GM12878 (cell line): ENCODE measurements around the gene GSAP. TPM values are rescaled to one million over a fixed set of nuclear protein-coding genes. Genes with fewer than 3 reads are reported as not detected.

Experiments
- ATAC-seq: fragments of 200-7000 bp; cut with Tn5 transposase; 3 replicates; pipeline ENCODE4 v1.9.1; 2020; ENCODE audit warnings: mild to moderate bottlenecking, moderate library complexity
- BruUV-seq: library from RNA; stranded (reverse); fragments of 400-500 nt; replicated peaks from 2 replicates; lab custom pipeline; 2021; lab: Mats Ljungman, UMichigan
- CTCF ChIA-PET: fragments of 300-600 bp; sonication (Branson Sonifier 250); formaldehyde crosslinking; extraction: SDS; loops from one replicate; lab custom pipeline; 2021; ENCODE audit warnings: inconsistent platforms; lab: Yijun Ruan, JAX
- POLR2A ChIA-PET: fragments of 350-600 bp; formaldehyde crosslinking; extraction: SDS; loops from one replicate; lab custom pipeline; 2021; ENCODE audit warnings: inconsistent platforms; lab: Charles Lee
- RAD21 ChIA-PET: fragments of 300-600 bp; sonication (Branson Sonifier 250); formaldehyde crosslinking; loops from one replicate; lab custom pipeline; 2023; ENCODE audit warnings: antibody characterized with exemption; ENCODE audit not compliant: unreplicated experiment; lab: Charles Lee
- SMC1A ChIA-PET: fragments of 300-600 bp; sonication (Branson Sonifier 250); formaldehyde crosslinking; loops from one replicate; lab custom pipeline; 2023; ENCODE audit not compliant: unreplicated experiment, uncharacterized antibody; lab: Charles Lee
- DNase-seq: peaks from one replicate; pipeline ENCODE4 v3.0.0-alpha.2; 2011; ENCODE audit warnings: low read depth, low spot score
- FAIRE-seq: peaks from 3 replicates; lab custom pipeline; 2011; peaks lifted over from hg19 to GRCh38; lab: Jason Lieb, UNC
- H2AFZ ChIP-seq: 2 replicates; pipeline ENCODE4 v1.6.0; 2011; ENCODE audit warnings: low read depth, low read length, control low read depth; ENCODE audit not compliant: control insufficient read depth
- H3K27ac ChIP-seq: 2 replicates; pipeline ENCODE4 v1.5.1; 2011; ENCODE audit warnings: control low read depth; ENCODE audit not compliant: control insufficient read depth, insufficient read depth
- H3K27me3 ChIP-seq, 2 experiments: replicated peaks in 1 of 2; 2 replicates each; pipeline versions ENCODE4 v1.6.0 to v1.6.1; 2011; ENCODE audit warnings: low read length in 1 of 2; ENCODE audit not compliant: control insufficient read depth in 2 of 2, insufficient read depth in 2 of 2
- H3K36me3 ChIP-seq, 2 experiments: 2 replicates each; pipeline ENCODE4 v1.5.1; 2011; ENCODE audit warnings: low read length in 1 of 2; ENCODE audit not compliant: control insufficient read depth in 2 of 2, insufficient read depth in 2 of 2
- H3K4me1 ChIP-seq: 2 replicates; pipeline ENCODE4 v1.6.1; 2011; ENCODE audit warnings: mild to moderate bottlenecking, low read length, moderate library complexity, mixed read lengths; ENCODE audit not compliant: control insufficient read depth, insufficient read depth
- H3K4me2 ChIP-seq: 2 replicates; pipeline ENCODE4 v1.6.0; 2011; ENCODE audit warnings: control low read depth; ENCODE audit not compliant: control insufficient read depth, insufficient read depth
- H3K4me3 ChIP-seq: fragments of 200-600 bp; sonication (generic); 2 replicates; pipeline ENCODE4 v1.5.1; 2016
- H3K79me2 ChIP-seq: 2 replicates; pipeline ENCODE4 v1.6.0; 2011; ENCODE audit warnings: low read length; ENCODE audit not compliant: control insufficient read depth, insufficient read depth
- H3K9ac ChIP-seq: 2 replicates; pipeline ENCODE4 v1.8.0; 2011; ENCODE audit warnings: low read length, control low read depth, mixed read lengths; ENCODE audit not compliant: control insufficient read depth, insufficient read depth
- H3K9me3 ChIP-seq: replicated peaks from 3 replicates; pipeline ENCODE4 v1.5.1; 2011; ENCODE audit warnings: mild to moderate bottlenecking, low read length; ENCODE audit not compliant: control insufficient read depth, insufficient read depth
- H4K20me1 ChIP-seq: 2 replicates; pipeline ENCODE4 v1.6.0; 2011; ENCODE audit not compliant: control insufficient read depth, insufficient read depth
- HCFC1 ChIP-seq: fragments of 150-350 bp; IDR thresholded peaks from 2 replicates; pipeline ENCODE4 v1.6.1; 2014; ENCODE audit warnings: low read length
- IRF4 ChIP-seq: IDR thresholded peaks from 2 replicates; pipeline ENCODE4 v1.6.1; 2011; ENCODE audit warnings: low read depth, low read length
- KLF5 ChIP-seq: fragments of 450-650 bp; IDR thresholded peaks from 2 replicates; pipeline ENCODE4 v1.6.1; 2014; ENCODE audit warnings: mild to moderate bottlenecking; ENCODE audit not compliant: partially characterized antibody
- NBN ChIP-seq: fragments of 450-650 bp; IDR thresholded peaks from 2 replicates; pipeline ENCODE4 v1.6.1; 2016
- RELB ChIP-seq: fragments of 450-650 bp; IDR thresholded peaks from 2 replicates; pipeline ENCODE4 v1.6.1; 2017; ENCODE audit warnings: low read depth, mild to moderate bottlenecking, moderate library complexity
- SP1 ChIP-seq: IDR thresholded peaks from one replicate; pipeline ENCODE4 v1.6.1; 2011; ENCODE audit warnings: low read depth, low read length
- ZZZ3 ChIP-seq: IDR thresholded peaks from 2 replicates; pipeline ENCODE4 v1.6.1; 2011; ENCODE audit warnings: low read depth; ENCODE audit not compliant: control insufficient read depth, insufficient read length
- WGBS: methylation state at CpG from one replicate; pipeline ENCODE4 v1.1.6; 2016; ENCODE audit warnings: low lambda C conversion rate; ENCODE audit not compliant: insufficient replicate concordance, insufficient coverage; ENCODE audit errors: missing lambda C conversion rate; 5-methylcytosine and 5-hydroxymethylcytosine counted together
- in situ Hi-C: fragments of 300-500 bp; cut with MboI; formaldehyde crosslinking; loops from 9 replicates; pipeline ENCODE4 v1.14.3; 2018; ENCODE audit warnings: mixed read lengths
- intact Hi-C: fragments of 100-400 bp; cut with micrococcal nuclease; formaldehyde crosslinking; loops from one replicate; pipeline ENCODE4 v1.14.2; 2022; ENCODE audit not compliant: unreplicated experiment
- polyA plus RNA-seq, 11 experiments: library from polyadenylated mRNA; depleted of rRNA in 4 of 11; unstranded in 6 of 11; stranded (reverse) in 5 of 11; fragments of >200 nt; fragmentation: Nextera tagmentation in 4 of 11; fragmentation: Illumina TruSeq in 1 of 11; extraction: Ambion mirVana in 4 of 11; extraction: Trizol in 1 of 11; gene quantifications; 1 replicate in 1 of 11; 2 replicates in 10 of 11; pipeline versions ENCODE4 v1.2.1 to v1.2.3, GENCODE V29; 2011 to 2016; ENCODE audit warnings: inconsistent platforms in 2 of 11, missing spikeins in 2 of 11, low read depth in 1 of 11
- total RNA-seq, 4 experiments: library from RNA; depleted of rRNA in 3 of 4; stranded (reverse); fragments of >200 nt in 3 of 4; fragmentation: Illumina TruSeq in 1 of 4; extraction: Trizol in 1 of 4; gene quantifications; 2 replicates each; pipeline versions ENCODE4 v1.2.1 to v1.2.3, GENCODE V29; 2013 to 2021
- TF ChIP-seq, protein P1 (sequence below): IDR thresholded peaks from 2 replicates; pipeline ENCODE4 v1.6.1; 2011; ENCODE audit warnings: low read depth, mild to moderate bottlenecking, low read length, moderate library complexity, borderline replicate concordance; ENCODE audit errors: extremely low read depth

The GSAP gene
- total and polyA plus RNA-seq, 10 of the 15 experiments (the other 5 are each of a cell fraction or from before 2014, with no cell fraction given) = 6.6 to 38.1 (median 21.8) TPM

DNA sequence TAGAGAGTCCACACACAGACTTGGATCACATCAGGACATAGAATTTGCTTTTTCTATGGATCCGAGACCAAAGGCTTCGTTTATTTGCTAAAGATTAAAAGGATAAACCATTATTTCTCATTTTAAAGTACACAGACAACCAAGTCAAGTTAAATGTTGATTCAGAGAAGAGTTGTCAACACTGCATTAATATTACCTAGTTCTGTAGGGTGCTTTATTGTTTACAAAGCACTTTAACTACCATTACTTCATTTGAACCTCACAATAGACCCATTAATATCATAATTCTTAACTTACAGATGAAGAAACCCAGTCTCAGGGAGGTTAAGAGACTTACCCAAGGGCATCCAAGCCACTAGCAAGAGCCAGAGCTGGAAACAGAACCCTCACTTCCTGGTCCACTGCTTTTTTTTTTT, 43.2 kb upstream of the GSAP start:
- DNase-seq (no peak), FAIRE-seq (no peak), ATAC-seq (no peak)
- H3K9me3 ChIP-seq = no peaks in the 10 kb centered on the region
- ChIA-PET RAD21 (no interaction called here), POLR2A (no interaction called here), SMC1A (no interaction called here), CTCF (interaction anchor here (0.7 kb wide), 1 partner anchor 199 kb away, joined by 3 read pairs; no protein-coding TSS in a partner anchor)
- H3K36me3 ChIP-seq = no peaks in the 10 kb centered on the region
- no peaks in the 10 kb centered on the region for H4K20me1 ChIP-seq
- H3K9ac ChIP-seq = no peak overlapping the region
- H3K27ac ChIP-seq = no peak overlapping the region
- intact Hi-C loops (no loop called here), in situ Hi-C loops (no loop called here)
- no peak overlapping the region for H3K4me3 ChIP-seq
- no peaks in the 10 kb centered on the region for H3K79me2 ChIP-seq
- 88% methylated on average over 2 of the region's 2 CpGs for WGBS
- peaks cover 13% of the 10 kb centered on the region for H3K4me1 ChIP-seq
- BruUV-seq = no TSS peak
- no peak overlapping the region for H2AFZ ChIP-seq
- no peaks in the 10 kb centered on the region for H3K27me3 ChIP-seq
- no peak for TF ChIP-seq SP1
- no peak for TF ChIP-seq RELB
- TF ChIP-seq NBN = no peak
- TF ChIP-seq HCFC1 = no peak
- TF ChIP-seq ZZZ3 = no peak
- TF ChIP-seq, protein P1, sequence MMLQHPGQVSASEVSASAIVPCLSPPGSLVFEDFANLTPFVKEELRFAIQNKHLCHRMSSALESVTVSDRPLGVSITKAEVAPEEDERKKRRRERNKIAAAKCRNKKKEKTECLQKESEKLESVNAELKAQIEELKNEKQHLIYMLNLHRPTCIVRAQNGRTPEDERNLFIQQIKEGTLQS = no peak
- no peak for TF ChIP-seq KLF5
- TF ChIP-seq IRF4 = no peak
- H3K4me2 ChIP-seq = no peak overlapping the region
